Heart right ventricle (tissue), 16 donors: ENCODE data around the gene EIF3A. TPM values are rescaled to one million over a fixed set of nuclear protein-coding genes. Genes with fewer than 3 reads are reported as not detected.

Experiments
- ATAC-seq, 8 donors: fragments of 200-7000 bp; cut with Tn5 transposase; one replicate each; pipeline ENCODE4 v1.9.1; 2020; ENCODE audit warnings: mild to moderate bottlenecking in 8 of 8, moderate library complexity in 8 of 8, moderate number of reproducible peaks in 1 of 8
- DNase-seq, 2 donors: peaks; one replicate each; pipeline ENCODE4 v3.0.0-alpha.2; 2020
- H3K27ac ChIP-seq, 10 donors: fragments of 200-600 bp; sonication (generic) in 2 of 10; one replicate each; pipeline versions ENCODE4 v1.5.0 to v1.8.0; 2020 to 2022; ENCODE audit warnings: mild to moderate bottlenecking in 3 of 10
- H3K27me3 ChIP-seq, 7 donors: fragments of 200-600 bp; one replicate each; pipeline ENCODE4 v1.8.0; 2021 to 2022; ENCODE audit warnings: mild to moderate bottlenecking in 2 of 7
- H3K36me3 ChIP-seq, 9 donors: fragments of 200-600 bp; sonication (generic) in 1 of 9; one replicate each; pipeline versions ENCODE4 v1.5.0 to v1.8.0; 2020 to 2022; ENCODE audit warnings: mild to moderate bottlenecking in 2 of 9
- H3K4me1 ChIP-seq, 9 donors: fragments of 200-600 bp; sonication (generic) in 1 of 9; one replicate each; pipeline versions ENCODE4 v1.5.0 to v1.8.0; 2020 to 2022; ENCODE audit warnings: mild to moderate bottlenecking in 4 of 9
- H3K4me3 ChIP-seq, 10 donors: fragments of 200-600 bp; sonication (generic) in 2 of 10; one replicate each; pipeline versions ENCODE4 v1.5.0 to v1.8.0; 2020 to 2022; ENCODE audit warnings: mild to moderate bottlenecking in 7 of 10, moderate library complexity in 2 of 10
- H3K9me3 ChIP-seq, 11 donors: fragments of 200-600 bp in 10 of 11; sonication (generic) in 2 of 11; one replicate each; pipeline versions ENCODE4 v1.5.0 to v1.8.0; 2013 to 2022; ENCODE audit warnings: mild to moderate bottlenecking in 2 of 11, control low read depth in 1 of 11, moderate library complexity in 1 of 11
- CTCF ChIP-seq, 9 donors: fragments of 200-600 bp; sonication (generic) in 2 of 9; IDR thresholded peaks; one replicate each; pipeline versions ENCODE4 v1.5.0 to v1.8.0; 2021 to 2022; ENCODE audit warnings: antibody characterized with exemption in 9 of 9, mild to moderate bottlenecking in 5 of 9, moderate library complexity in 1 of 9
- WGBS, 2 donors: extraction: QIAGEN DNeasy Blood & Tissue Kit; methylation state at CpG; one replicate each; pipeline ENCODE4 v1.1.7; 2013; ENCODE audit warnings: inconsistent platforms in 1 of 2; 5-methylcytosine and 5-hydroxymethylcytosine counted together
- intact Hi-C, 10 donors: fragments of 100-400 bp; cut with DNase I; formaldehyde crosslinking; loops; one replicate each; pipeline versions ENCODE4 v1.11.1 to v1.14.2; 2022
- polyA plus RNA-seq, 2 donors: library from polyadenylated mRNA; stranded (reverse); fragments of 200-250 nt; gene quantifications; one replicate each; pipeline ENCODE4 v1.2.3, GENCODE V29; 2013
- total RNA-seq, 10 donors: library from RNA; stranded (reverse); fragmentation: NEBNext Ultra II Directional in 3 of 10; extraction: Animal tissue kit (Norgen Biotek cat#: 25700) in 3 of 10; gene quantifications; one replicate each; pipeline versions ENCODE4 v1.2.1 to v1.2.4, GENCODE V29; 2021 to 2023
- donor health status: Arrhythmogenic right ventricular cardiomyopathy.
- donor health status: ischemic (EF 13 %, LVEDD 7.1; RV severe dilation, severe dysfunction).
- donor health status: healthy with polysubstance abuse.
- donor health status: DM: no; HTN: yes; CAD: no.
- donor health status: DM: no; HTN: no; CAD: no.
- donor health status: ischemic (EF 25% LVEDD 6.9; RV normal size, moderate dysfunction).
- donor health status: ischemic (EF 25% LVEDD 5.7; RV mildly dilated, moderate dysfunction).
- donor health status: healthy.
- donor health status: DM: yes; HTN: yes; CAD: no.
- donor health status: Ischemic cardiomyopathy.
- donor health status: ischemic (EF 35%, LVEDD 5.7; RV mildly dilated, moderate dysfunction).
- donor health status: nonischemic (EF 11% LVEDD 7.7; RV severe dilation, severe dysfunction).
- donor health status: DM: yes; HTN: yes; CAD: no.
- donor health status: PGD.
- donor health status: ischemic (EF 29% LVEDD 5.4; RV normal size, mild dysfunction).
- donor health status: nonischemic (EF 23%, LVEDD 6.1; RV moderate dilation, normal function).

EIF3A gene
- total and polyA plus RNA-seq, 12 donors = 46.9 to 139 (median 124) TPM

GRCh38 chr10:119105155-119105554 is 24.5 kb upstream of the EIF3A start:
- Histone ChIP-seq H3K4me3 (peak overlapping the region in 9 of 10 donors; percentile 67 to 90 (median 80)), H3K36me3 (peaks cover 0 to 29% (median 5%) of the 10 kb centered on the region in 9 donors), H3K9me3 (no peaks in the 10 kb centered on the region), H3K4me1 (peaks cover 0 to 26% (median 19%) of the 10 kb centered on the region in 9 donors), H3K27ac (peak overlapping the region in 1 of 10 donors; percentile 87), H3K27me3 (no peaks in the 10 kb centered on the region)
- intact Hi-C loops = loop anchor here in 1 of 10 donors (2.0 kb wide), 1 partner anchor 24 kb away; the partner anchor contains the start of gene EIF3A
- DNase-seq (no peak), ATAC-seq (no peak)
- TF ChIP-seq CTCF (IDR thresholded peaks at IDR 0.05) = no peak
- WGBS, 2 donors = 92 to 93% methylated on average over 12 of the region's 12 CpGs

GRCh38 chr10:119104654-119105015 is 24.0 kb upstream of the EIF3A start:
- H3K4me1 ChIP-seq = peaks cover 0 to 28% (median 19%) of the 10 kb centered on the region in 9 donors
- DNase-seq = peak; percentile 14 to 33

GRCh38 chr10:119103903-119104653 is 23.5 kb upstream of the EIF3A start, which contains the start of gene DENND10:
Gene DENND10 (plus strand): TSS chr10:119104113. CDS start chr10:119104143, 30 bp downstream.
- Histone ChIP-seq H3K27me3 (no peaks in the 10 kb centered on the region), H3K36me3 (peaks cover 0 to 18% (median 0%) of the 10 kb centered on the region in 9 donors), H3K27ac (peak within 1 kb of the TSS in 9 of 10 donors; percentile 59 to 87 (median 81)), H3K4me3 (peak within 1 kb of the TSS; percentile 67 to 90 (median 79)), H3K4me1 (peaks cover 0 to 28% (median 19%) of the 10 kb centered on the region in 9 donors), H3K9me3 (no peaks in the 10 kb centered on the region)
- DNase-seq (peak; percentile 84 to 86), ATAC-seq (peak; percentile 93 to 97 (median 96))
- intact Hi-C loops = loop anchor here in 2 of 10 donors (2.0 kb wide), 1 partner anchor 23 kb away; the partner anchor contains the start of gene EIF3A (in 2 of the 2)
- WGBS, 2 donors = 0 to 1% methylated on average over 64 to 91 of the region's 91 CpGs
- peak in 2 of 9 donors; percentile 20 to 30 for TF ChIP-seq CTCF (IDR thresholded peaks at IDR 0.05)

More at GRCh38 chr10:119104654-119105015, 24.0 kb upstream of the EIF3A start:
- intact Hi-C loops = loop anchor here in 1 of 10 donors (2.0 kb wide), 1 partner anchor 24 kb away; the partner anchor contains the start of gene EIF3A
- 0 to 1% methylated on average over 22 of the region's 22 CpGs for WGBS, 2 donors
- no peak for TF ChIP-seq CTCF (IDR thresholded peaks at IDR 0.05)
- Histone ChIP-seq H3K9me3 (no peaks in the 10 kb centered on the region), H3K27ac (peak overlapping the region in 7 of 10 donors; percentile 43 to 87 (median 84)), H3K4me3 (peak overlapping the region in 9 of 10 donors; percentile 67 to 90 (median 80)), H3K27me3 (no peaks in the 10 kb centered on the region), H3K36me3 (peaks cover 0 to 24% (median 2%) of the 10 kb centered on the region in 9 donors)
- ATAC-seq = peak in 4 of 8 donors; percentile 1 to 13 (median 6)

GRCh38 chr10:119103241-119103902 is 22.8 kb upstream of the EIF3A start:
- no peak for DNase-seq
- WGBS, 2 donors = 44 to 50% methylated on average over 12 of the region's 12 CpGs
- H3K4me3 ChIP-seq = peak overlapping the region in 5 of 10 donors; percentile 5 to 90 (median 78)
- peaks cover 0 to 28% (median 19%) of the 10 kb centered on the region in 9 donors for H3K4me1 ChIP-seq
- H3K9me3 ChIP-seq = no peaks in the 10 kb centered on the region
- intact Hi-C loops = loop anchor here in 1 of 10 donors (2.0 kb wide), 1 partner anchor 23 kb away; the partner anchor contains the start of gene EIF3A
- H3K27ac ChIP-seq = peak overlapping the region in 6 of 10 donors; percentile 12 to 58 (median 42)
- peaks cover 0 to 11% (median 0%) of the 10 kb centered on the region in 9 donors for H3K36me3 ChIP-seq
- TF ChIP-seq CTCF (IDR thresholded peaks at IDR 0.05) = no peak
- peak in 1 of 8 donors; percentile 1 for ATAC-seq
- H3K27me3 ChIP-seq = no peaks in the 10 kb centered on the region
